ENCODE results near the gene RGS19.

DNA sequence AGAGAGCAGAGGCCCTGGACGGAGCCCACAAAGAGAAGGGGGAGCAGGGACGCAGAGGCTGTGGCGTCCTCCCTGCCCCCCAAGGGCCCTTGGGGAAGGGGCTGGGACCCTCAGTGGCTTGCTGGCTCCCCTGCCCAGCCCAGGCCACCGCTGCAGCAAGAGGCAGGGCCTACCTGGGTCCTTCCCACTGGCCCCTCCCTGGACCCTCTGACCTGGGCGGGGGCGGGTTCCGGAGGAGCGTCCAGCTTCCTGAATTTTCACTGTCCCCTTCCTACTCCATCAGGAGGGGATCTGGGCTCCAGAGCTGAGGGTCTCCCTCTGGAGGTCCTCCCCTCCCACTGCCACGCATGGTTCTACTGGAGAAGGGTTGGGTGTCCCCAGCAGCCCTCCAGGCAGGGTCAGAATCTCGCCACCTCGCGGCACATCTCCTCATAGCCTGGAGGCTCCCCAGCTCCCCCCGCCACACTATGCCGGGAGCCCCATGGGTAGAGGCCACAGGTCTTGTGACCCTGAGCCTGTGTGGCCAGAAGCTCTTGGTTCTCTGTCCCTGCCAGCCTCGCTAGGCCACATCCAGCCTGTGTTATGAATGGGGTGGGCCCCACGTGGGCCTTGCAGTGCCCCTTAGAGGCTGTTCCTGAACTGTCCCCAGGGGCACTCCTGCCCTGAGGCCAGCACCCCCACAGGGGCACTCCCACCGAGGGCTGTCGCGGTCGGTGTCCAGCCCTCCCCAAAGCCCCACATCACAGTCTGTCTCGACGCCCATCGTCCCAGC is 28.9 kb downstream of the RGS19 start:
- TF ChIP-seq, protein P1, sequence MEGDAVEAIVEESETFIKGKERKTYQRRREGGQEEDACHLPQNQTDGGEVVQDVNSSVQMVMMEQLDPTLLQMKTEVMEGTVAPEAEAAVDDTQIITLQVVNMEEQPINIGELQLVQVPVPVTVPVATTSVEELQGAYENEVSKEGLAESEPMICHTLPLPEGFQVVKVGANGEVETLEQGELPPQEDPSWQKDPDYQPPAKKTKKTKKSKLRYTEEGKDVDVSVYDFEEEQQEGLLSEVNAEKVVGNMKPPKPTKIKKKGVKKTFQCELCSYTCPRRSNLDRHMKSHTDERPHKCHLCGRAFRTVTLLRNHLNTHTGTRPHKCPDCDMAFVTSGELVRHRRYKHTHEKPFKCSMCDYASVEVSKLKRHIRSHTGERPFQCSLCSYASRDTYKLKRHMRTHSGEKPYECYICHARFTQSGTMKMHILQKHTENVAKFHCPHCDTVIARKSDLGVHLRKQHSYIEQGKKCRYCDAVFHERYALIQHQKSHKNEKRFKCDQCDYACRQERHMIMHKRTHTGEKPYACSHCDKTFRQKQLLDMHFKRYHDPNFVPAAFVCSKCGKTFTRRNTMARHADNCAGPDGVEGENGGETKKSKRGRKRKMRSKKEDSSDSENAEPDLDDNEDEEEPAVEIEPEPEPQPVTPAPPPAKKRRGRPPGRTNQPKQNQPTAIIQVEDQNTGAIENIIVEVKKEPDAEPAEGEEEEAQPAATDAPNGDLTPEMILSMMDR (conservative IDR thresholded peaks at IDR 0.05; ENCODE audit: low read depth, low read length) = no peak
- TF ChIP-seq EZH2 (IDR thresholded peaks at IDR 0.05; ENCODE audit: borderline replicate concordance, low read depth, low read length, poor library complexity, severe bottlenecking) = no peak
